Uterus (tissue), 2 donors: ENCODE results near the gene PAGR1.

Experiments
- POLR2A ChIP-seq, 2 donors: fragments of 450-650 bp; IDR thresholded peaks; one replicate each; pipeline ENCODE4 v1.6.1; 2016; ENCODE audit warnings: antibody characterized with exemption in 2 of 2, mild to moderate bottlenecking in 1 of 2, moderate library complexity in 1 of 2
- TF ChIP-seq, protein P1 (sequence below), 4 experiments: fragments of 200-600 bp in 2 of 4; fragments of 450-650 bp in 2 of 4; sonication (generic) in 2 of 4; IDR thresholded peaks; one replicate each; pipeline ENCODE4 v1.5.1; 2016 to 2019; ENCODE audit warnings: antibody characterized with exemption in 4 of 4, mild to moderate bottlenecking in 2 of 4, moderate library complexity in 1 of 4

DNA sequence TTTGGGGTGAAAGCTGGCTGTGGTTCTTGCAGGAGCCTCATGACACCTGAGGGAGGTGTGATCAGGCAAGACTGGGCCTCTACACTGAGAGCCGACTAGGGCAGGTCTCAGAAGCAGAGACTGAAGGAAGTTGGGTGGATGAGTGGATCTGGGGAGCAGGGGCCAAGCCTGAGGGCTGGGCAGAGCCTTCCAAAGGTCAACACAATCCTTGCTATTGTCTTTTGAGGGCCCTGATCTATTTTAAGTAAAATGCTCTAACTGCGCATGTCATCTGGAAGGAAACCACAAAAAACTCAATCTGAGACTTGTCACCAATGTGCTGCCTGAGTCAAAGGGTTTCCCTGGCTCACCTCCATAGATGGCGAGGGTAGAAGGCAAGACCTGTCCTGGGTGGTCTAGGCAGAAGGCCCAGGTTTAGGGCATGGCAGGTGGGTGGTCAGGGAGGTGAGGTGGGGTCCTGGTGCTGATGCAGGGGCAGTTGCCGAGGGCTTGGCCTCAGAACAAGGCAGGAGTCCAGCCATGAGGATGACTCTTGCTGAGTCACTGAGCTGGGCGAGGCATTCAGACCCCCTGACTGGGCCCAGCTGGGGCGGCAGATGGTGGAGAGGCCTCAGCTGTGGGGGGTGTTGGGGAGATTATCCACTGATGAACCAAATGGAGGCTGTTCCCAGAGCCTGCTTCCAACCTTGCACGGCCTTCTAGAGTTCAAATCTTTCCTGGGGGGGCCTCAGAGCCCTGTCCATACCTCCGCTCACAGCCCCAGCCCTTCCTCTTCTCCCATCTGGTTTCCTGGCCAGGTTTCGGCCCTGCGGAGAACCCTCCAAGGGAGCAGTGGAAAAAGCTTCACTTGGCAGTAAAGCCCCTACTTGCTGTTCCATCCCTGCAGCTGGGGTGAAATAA, 9.4 kb downstream of the PAGR1 start:
- TF ChIP-seq, protein P1, sequence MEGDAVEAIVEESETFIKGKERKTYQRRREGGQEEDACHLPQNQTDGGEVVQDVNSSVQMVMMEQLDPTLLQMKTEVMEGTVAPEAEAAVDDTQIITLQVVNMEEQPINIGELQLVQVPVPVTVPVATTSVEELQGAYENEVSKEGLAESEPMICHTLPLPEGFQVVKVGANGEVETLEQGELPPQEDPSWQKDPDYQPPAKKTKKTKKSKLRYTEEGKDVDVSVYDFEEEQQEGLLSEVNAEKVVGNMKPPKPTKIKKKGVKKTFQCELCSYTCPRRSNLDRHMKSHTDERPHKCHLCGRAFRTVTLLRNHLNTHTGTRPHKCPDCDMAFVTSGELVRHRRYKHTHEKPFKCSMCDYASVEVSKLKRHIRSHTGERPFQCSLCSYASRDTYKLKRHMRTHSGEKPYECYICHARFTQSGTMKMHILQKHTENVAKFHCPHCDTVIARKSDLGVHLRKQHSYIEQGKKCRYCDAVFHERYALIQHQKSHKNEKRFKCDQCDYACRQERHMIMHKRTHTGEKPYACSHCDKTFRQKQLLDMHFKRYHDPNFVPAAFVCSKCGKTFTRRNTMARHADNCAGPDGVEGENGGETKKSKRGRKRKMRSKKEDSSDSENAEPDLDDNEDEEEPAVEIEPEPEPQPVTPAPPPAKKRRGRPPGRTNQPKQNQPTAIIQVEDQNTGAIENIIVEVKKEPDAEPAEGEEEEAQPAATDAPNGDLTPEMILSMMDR (IDR thresholded peaks at IDR 0.05) = no peak
- TF ChIP-seq POLR2A (IDR thresholded peaks at IDR 0.05) = no peak
